H9 (cell line): ENCODE measurements around the gene HPCAL1. TPM values are rescaled to one million over a fixed set of nuclear protein-coding genes. Genes with fewer than 3 reads are reported as not detected.

Experiments
- DNase-seq: peaks from one replicate; pipeline ENCODE4 v3.0.0-alpha.2; 2017
- H2AFZ ChIP-seq: one replicate; pipeline ENCODE4 v1.6.1; 2013; ENCODE audit warnings: mild to moderate bottlenecking, low read length, control low read depth, moderate library complexity
- H2AK5ac ChIP-seq: 2 replicates; pipeline ENCODE4 v1.6.1; 2013; ENCODE audit warnings: low read length, control low read depth, mixed read lengths; ENCODE audit not compliant: insufficient read length
- H2BK120ac ChIP-seq: one replicate; pipeline ENCODE4 v1.6.1; 2013; ENCODE audit warnings: low read depth, mild to moderate bottlenecking, low read length, control low read depth, inconsistent platforms; ENCODE audit not compliant: poor library complexity, severe bottlenecking
- H2BK12ac ChIP-seq: 2 replicates; pipeline ENCODE4 v1.6.1; 2013; ENCODE audit warnings: low read length, control low read depth, mixed read lengths, low read depth; ENCODE audit not compliant: insufficient read length
- H2BK15ac ChIP-seq: 2 replicates; pipeline ENCODE4 v1.6.1; 2013; ENCODE audit warnings: low read depth, low read length, control low read depth
- H2BK20ac ChIP-seq: one replicate; pipeline ENCODE4 v1.6.1; 2013; ENCODE audit warnings: low read depth, mild to moderate bottlenecking, low read length, control low read depth, inconsistent platforms; ENCODE audit not compliant: poor library complexity, severe bottlenecking
- H2BK5ac ChIP-seq: 2 replicates; pipeline ENCODE4 v1.6.1; 2013; ENCODE audit warnings: low read length, control low read depth, mixed read lengths; ENCODE audit not compliant: insufficient read length
- H3K14ac ChIP-seq: 2 replicates; pipeline ENCODE4 v1.6.1; 2013; ENCODE audit warnings: low read length, control low read depth; ENCODE audit not compliant: insufficient read depth
- H3K18ac ChIP-seq: 2 replicates; pipeline ENCODE4 v1.6.1; 2013; ENCODE audit warnings: low read depth, mild to moderate bottlenecking, mixed read lengths, low read length, control low read depth; ENCODE audit not compliant: insufficient read length
- H3K23ac ChIP-seq: 2 replicates; pipeline ENCODE4 v1.6.1; 2013; ENCODE audit warnings: low read length, control low read depth, mixed read lengths, low read depth; ENCODE audit not compliant: insufficient read length
- H3K23me2 ChIP-seq: 2 replicates; pipeline ENCODE4 v1.6.1; 2013; ENCODE audit warnings: low read depth, mild to moderate bottlenecking, mixed read lengths, low read length, control low read depth; ENCODE audit not compliant: insufficient read length, poor library complexity, severe bottlenecking
- H3K27ac ChIP-seq: 2 replicates; pipeline ENCODE4 v1.5.1; 2013; ENCODE audit warnings: low read length, control low read depth, mixed read lengths, low read depth; ENCODE audit not compliant: insufficient read length
- H3K27me3 ChIP-seq: 2 replicates; pipeline ENCODE4 v1.6.1; 2013; ENCODE audit warnings: low read length, control low read depth, inconsistent platforms; ENCODE audit not compliant: insufficient read depth
- H3K4ac ChIP-seq: 2 replicates; pipeline ENCODE4 v1.6.1; 2013; ENCODE audit warnings: low read depth, mild to moderate bottlenecking, control low read depth, inconsistent platforms, low read length, moderate library complexity
- H3K4me1 ChIP-seq: 2 replicates; pipeline ENCODE4 v1.6.1; 2013; ENCODE audit warnings: low read length, control low read depth, inconsistent platforms; ENCODE audit not compliant: insufficient read depth
- H3K4me2 ChIP-seq: 2 replicates; pipeline ENCODE4 v1.6.1; 2013; ENCODE audit warnings: low read length, control low read depth, mixed read lengths; ENCODE audit not compliant: insufficient read length, insufficient read depth
- H3K56ac ChIP-seq: 2 replicates; pipeline ENCODE4 v1.6.1; 2013; ENCODE audit warnings: low read depth, mild to moderate bottlenecking, mixed read lengths, low read length, control low read depth; ENCODE audit not compliant: insufficient read length
- H3K79me1 ChIP-seq: 2 replicates; pipeline ENCODE4 v1.6.1; 2013; ENCODE audit warnings: low read depth, mild to moderate bottlenecking, moderate library complexity, low read length, control low read depth, inconsistent platforms; ENCODE audit not compliant: insufficient read depth, poor library complexity, severe bottlenecking
- H3K79me2 ChIP-seq: 2 replicates; pipeline ENCODE4 v1.6.1; 2013; ENCODE audit warnings: low read length, control low read depth, inconsistent platforms; ENCODE audit not compliant: insufficient read depth
- H3K9ac ChIP-seq: 2 replicates; pipeline ENCODE4 v1.6.1; 2013; ENCODE audit warnings: low read length, control low read depth, mixed read lengths; ENCODE audit not compliant: insufficient read length; ENCODE audit errors: extremely low read depth
- H3K9me3 ChIP-seq: one replicate; pipeline ENCODE4 v1.6.1; 2013; ENCODE audit warnings: low read depth, low read length, inconsistent platforms; ENCODE audit not compliant: control insufficient read depth
- H3T11ph ChIP-seq: one replicate; pipeline ENCODE4 v1.6.1; 2013; ENCODE audit warnings: mild to moderate bottlenecking, low read length, control low read depth, inconsistent platforms
- H4K20me1 ChIP-seq: one replicate; pipeline ENCODE4 v1.6.1; 2013; ENCODE audit not compliant: control insufficient read depth, insufficient read length, insufficient read depth
- H4K5ac ChIP-seq: 2 replicates; pipeline ENCODE4 v1.6.1; 2013; ENCODE audit warnings: low read depth, mild to moderate bottlenecking, mixed read lengths, low read length, control low read depth; ENCODE audit not compliant: insufficient read length
- H4K8ac ChIP-seq: replicated peaks from 2 replicates; pipeline ENCODE4 v1.6.1; 2013; ENCODE audit warnings: low read length, control low read depth, mixed read lengths, low read depth; ENCODE audit not compliant: insufficient read length
- H4K91ac ChIP-seq: 2 replicates; pipeline ENCODE4 v1.6.1; 2013; ENCODE audit warnings: low read depth, mild to moderate bottlenecking, moderate library complexity, mixed read lengths, low read length, control low read depth; ENCODE audit not compliant: insufficient read length
- H3K27ac Mint-ChIP-seq, 3 experiments: 2 replicates in 2 of 3; 3 replicates in 1 of 3; pipeline ENCODE4 v1.8.0; 2020 to 2021; ENCODE audit warnings: mixed read lengths in 3 of 3, mild to moderate bottlenecking in 1 of 3, moderate library complexity in 1 of 3
- H3K27me3 Mint-ChIP-seq: 2 replicates; pipeline ENCODE4 v1.8.0; 2021; ENCODE audit warnings: low read depth, mild to moderate bottlenecking, moderate library complexity, mixed read lengths
- H3K36me3 Mint-ChIP-seq, 3 experiments: 2 replicates in 2 of 3; 3 replicates in 1 of 3; pipeline ENCODE4 v1.8.0; 2020 to 2021; ENCODE audit warnings: low read depth in 3 of 3, mixed read lengths in 3 of 3; ENCODE audit not compliant: insufficient read depth in 1 of 3
- H3K4me1 Mint-ChIP-seq, 2 experiments: 2 replicates each; pipeline ENCODE4 v1.8.0; 2020; ENCODE audit warnings: mixed read lengths in 2 of 2
- H3K4me3 Mint-ChIP-seq, 2 experiments: 2 replicates in 1 of 2; 3 replicates in 1 of 2; pipeline ENCODE4 v1.8.0; 2020 to 2021; ENCODE audit warnings: mild to moderate bottlenecking in 2 of 2, mixed read lengths in 2 of 2, moderate library complexity in 1 of 2
- H3K9me3 Mint-ChIP-seq, 2 experiments: 2 replicates in 1 of 2; 3 replicates in 1 of 2; pipeline ENCODE4 v1.8.0; 2020; ENCODE audit warnings: mild to moderate bottlenecking in 2 of 2, mixed read lengths in 2 of 2, moderate library complexity in 1 of 2
- CTCF ChIP-seq: fragments of 200-600 bp; sonication (generic); conservative IDR thresholded peaks from 3 replicates; pipeline ENCODE4 v1.8.0; 2021; ENCODE audit warnings: antibody characterized with exemption, mild to moderate bottlenecking
- WGBS: extraction: QIAGEN DNeasy Blood & Tissue Kit; methylation state at CpG from one replicate; pipeline ENCODE4 v1.1.7; 2013; ENCODE audit warnings: missing lambda C conversion rate, low lambda C conversion rate, mixed read lengths; ENCODE audit not compliant: insufficient read length; ENCODE audit errors: extremely low coverage; 5-methylcytosine and 5-hydroxymethylcytosine counted together
- total RNA-seq: library from RNA; stranded (reverse); gene quantifications from 2 replicates; pipeline ENCODE4 v1.2.1, GENCODE V29; 2021

HPCAL1 gene
- total RNA-seq, 1 experiment from 2014 or later: 4.7 TPM

- Histone ChIP-seq H4K5ac (no peak overlapping the region), H3K4ac (no peak overlapping the region), H4K8ac (no peak overlapping the region), H2AFZ (no peak overlapping the region), H2BK12ac (no peak overlapping the region), H3K9ac (no peak overlapping the region), H3K23ac (no peak overlapping the region), H3K18ac (no peak overlapping the region), H3K79me2 (no peaks in the 10 kb centered on the region), H2BK120ac (no peak overlapping the region), H3K79me1 (no peaks in the 10 kb centered on the region), H4K91ac (no peak overlapping the region), H2BK15ac (no peak overlapping the region), H3T11ph (no peak overlapping the region), H2BK20ac (no peak overlapping the region), H3K9me3 (no peaks in the 10 kb centered on the region), H2BK5ac (no peak overlapping the region), H3K23me2 (no peaks in the 10 kb centered on the region), H3K56ac (no peak overlapping the region), H3K27ac (no peak overlapping the region), H3K14ac (no peak overlapping the region), H4K20me1 (no peaks in the 10 kb centered on the region), H3K4me2 (no peak overlapping the region), H3K4me1 (peaks cover 5% of the 10 kb centered on the region; the same call in 1 of the 2 replicates), H2AK5ac (no peak overlapping the region), H3K27me3 (no peaks in the 10 kb centered on the region)
- DNase-seq: no peak
- no peak overlapping the region for H3K4me3 Mint-ChIP-seq
- WGBS: no CpG with 5 or more reads among the region's 16 CpGs
- H3K27me3 Mint-ChIP-seq: peaks cover 2% of the 10 kb centered on the region
- no peak for TF ChIP-seq CTCF
- no peak overlapping the region for H3K27ac Mint-ChIP-seq
- peaks cover 20% of the 10 kb centered on the region in 2 experiments for H3K4me1 Mint-ChIP-seq
- peaks cover 0 to 12% (median 9%) of the 10 kb centered on the region in 3 experiments; a peak in 5 of 7 replicates for H3K36me3 Mint-ChIP-seq
- peaks cover 3 to 12% of the 10 kb centered on the region in 2 experiments for H3K9me3 Mint-ChIP-seq
These were observed 94.7 kb downstream of the HPCAL1 start for GRCh38 chr2:10397297-10397875.
